ENCODE measurements around the gene MTCL1. TPM values are rescaled to one million over a fixed set of nuclear protein-coding genes. Genes with fewer than 3 reads are reported as not detected.
A peak's percentile ranks its signal among the peaks of the same experiment; 100 is the strongest.

MTCL1 gene
- total and polyA plus RNA-seq, 9 of the 15 experiments (the other 6 are each of a cell fraction or from before 2014, with no cell fraction given), result 0.21 to 7.4 (median 3.7) TPM

DNA sequence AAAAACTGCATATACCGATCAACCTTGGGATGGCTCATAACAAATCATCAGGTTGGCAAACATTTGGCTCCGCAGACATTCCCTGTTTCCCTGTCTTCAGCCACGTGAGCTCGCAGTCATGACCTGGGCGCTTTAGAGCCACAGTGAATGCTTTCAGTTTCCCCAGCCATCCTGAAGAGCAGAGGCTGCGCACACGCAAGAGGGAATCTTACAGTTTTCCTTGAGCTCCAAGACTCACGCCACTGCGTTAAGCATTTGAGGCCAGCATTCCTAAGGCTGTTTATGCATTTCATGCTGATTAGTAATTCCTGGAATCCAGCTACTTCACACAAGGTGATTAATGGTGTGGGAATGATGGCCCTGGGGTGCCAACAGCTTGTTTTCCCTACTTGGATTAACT is 95.1 kb downstream of the MTCL1 start (continued):
- TF ChIP-seq ZBTB1 (CRISPR knock-in tag; IDR thresholded peaks at IDR 0.05; ENCODE audit: borderline replicate concordance, low read depth), result no peak
- no peak for TF ChIP-seq RBFOX2 (IDR thresholded peaks at IDR 0.05; ENCODE audit: low read depth, low read length)
- TF ChIP-seq MAFG (tag; conservative IDR thresholded peaks at IDR 0.05), result no peak
- TF ChIP-seq, protein P1, sequence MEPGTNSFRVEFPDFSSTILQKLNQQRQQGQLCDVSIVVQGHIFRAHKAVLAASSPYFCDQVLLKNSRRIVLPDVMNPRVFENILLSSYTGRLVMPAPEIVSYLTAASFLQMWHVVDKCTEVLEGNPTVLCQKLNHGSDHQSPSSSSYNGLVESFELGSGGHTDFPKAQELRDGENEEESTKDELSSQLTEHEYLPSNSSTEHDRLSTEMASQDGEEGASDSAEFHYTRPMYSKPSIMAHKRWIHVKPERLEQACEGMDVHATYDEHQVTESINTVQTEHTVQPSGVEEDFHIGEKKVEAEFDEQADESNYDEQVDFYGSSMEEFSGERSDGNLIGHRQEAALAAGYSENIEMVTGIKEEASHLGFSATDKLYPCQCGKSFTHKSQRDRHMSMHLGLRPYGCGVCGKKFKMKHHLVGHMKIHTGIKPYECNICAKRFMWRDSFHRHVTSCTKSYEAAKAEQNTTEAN (CRISPR knock-in tag; IDR thresholded peaks at IDR 0.05), result no peak

DNA sequence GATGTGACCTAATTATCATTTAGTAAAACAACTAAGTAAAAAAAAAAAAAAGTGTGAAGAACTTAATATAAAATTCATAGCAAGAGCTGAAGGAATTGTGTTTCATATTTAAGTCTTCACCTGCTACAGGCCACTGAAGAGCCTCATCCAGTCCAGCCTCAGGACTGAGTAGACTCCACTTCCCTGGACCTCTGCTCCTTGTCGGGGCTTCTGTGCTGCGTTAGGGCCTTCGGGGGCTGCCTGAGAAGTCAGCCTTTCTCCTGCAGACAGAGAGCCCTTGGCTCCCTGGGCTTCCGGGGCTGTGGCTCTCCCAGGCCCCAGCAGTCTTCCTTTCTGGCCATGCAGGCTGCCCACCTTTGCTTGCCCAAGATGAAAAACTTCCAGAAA is 95.5 kb downstream of the MTCL1 start:
- in situ Hi-C loops (cut with MboI), result no loop called here
- 10% methylated on average over 4 of the region's 4 CpGs for WGBS (ENCODE audit: insufficient coverage, low coverage, missing lambda C conversion rate)
- H4K20me1 ChIP-seq (replicated peaks; ENCODE audit: control insufficient read depth, insufficient read depth, low read length), result no peaks in the 10 kb centered on the region
- intact Hi-C loops (cut with micrococcal nuclease), result no loop called here
- H3K9me3 ChIP-seq (replicated peaks; ENCODE audit: control insufficient read depth, insufficient read depth, low read depth, low read length), result no peaks in the 10 kb centered on the region
- no peak for TF ChIP-seq ZNF197 (CRISPR knock-in tag; IDR thresholded peaks at IDR 0.05; ENCODE audit: low read depth)
- TF ChIP-seq FOSL1 (tag; conservative IDR thresholded peaks at IDR 0.05), result 0 out of 2 replicates have a peak, but pooled peaks have one; percentile 35
- CTCF ChIA-PET (ENCODE audit: low intra/inter-chr PET ratio), result no interaction called here
- H3K4me1 ChIP-seq (replicated peaks in 1 of 2; ENCODE audit: control insufficient read depth in 2 of 2, insufficient read depth in 2 of 2, low read length in 2 of 2), result peaks cover 4 to 8% of the 10 kb centered on the region in 2 experiments; a peak in 4 of 5 replicates
- H3K27me3 ChIP-seq (ENCODE audit: control insufficient read depth in 2 of 2, insufficient read depth in 2 of 2, low read length in 2 of 2), result peaks cover 8 to 32% of the 10 kb centered on the region in 2 experiments; a peak in 4 of 5 replicates
- no TSS peak for BruUV-seq (replicated peaks)
- no peaks in the 10 kb centered on the region for H3K9me1 ChIP-seq (ENCODE audit: control insufficient read depth, insufficient read depth, low read length)
- ATAC-seq (no peak), DNase-seq (ENCODE audit: extremely low read depth in 1 of 4, low spot score in 3 of 4) (no peak), FAIRE-seq (no peak)
- POLR2A ChIA-PET, result interaction anchor here (0.8 to 1.3 kb wide), 3 partner anchors 11 to 183 kb away, joined by 3 to 4 read pairs (median 3); no protein-coding TSS in a partner anchor
- H3K4me2 ChIP-seq (ENCODE audit: insufficient read depth, low read length), result no peak overlapping the region
- H3K9ac ChIP-seq (ENCODE audit: insufficient read depth in 1 of 2, low read depth in 2 of 2, low read length in 2 of 2), result no peak overlapping the region
- H3K4me3 ChIP-seq, result no peak overlapping the region
- H2AFZ ChIP-seq (ENCODE audit: low read depth, low read length), result no peak overlapping the region
- H3K36me3 ChIP-seq (ENCODE audit: control insufficient read depth, insufficient read depth, low read length), result no peaks in the 10 kb centered on the region
- H3K79me2 ChIP-seq (ENCODE audit: control insufficient read depth, insufficient read depth, low read length), result no peaks in the 10 kb centered on the region
- no peak overlapping the region for H3K27ac ChIP-seq (ENCODE audit: extremely low read depth, low read depth, low read length)

All from K562 (cell line).